WTC11 (cell line): ENCODE results near the gene MAS1L. TPM values are rescaled to one million over a fixed set of nuclear protein-coding genes. Genes with fewer than 3 reads are reported as not detected.

ENCODE experiments used
- ATAC-seq: fragments of 200-7000 bp; cut with Tn5 transposase; 2 replicates; pipeline ENCODE4 v1.10.0; 2021; ENCODE audit warnings: mild to moderate bottlenecking, moderate library complexity
- CTCF ChIA-PET: fragments of 300-600 bp; sonication (Branson Sonifier 250); formaldehyde crosslinking; loops from one replicate; lab custom pipeline; 2021; ENCODE audit warnings: antibody characterized with exemption; lab: Charles Lee
- POLR2A ChIA-PET: fragments of 350-600 bp; sonication (Branson Sonifier 250); formaldehyde crosslinking; loops from one replicate; lab custom pipeline; 2021; ENCODE audit warnings: antibody characterized with exemption; lab: Charles Lee
- DNase-seq: peaks from one replicate; pipeline ENCODE4 v3.0.0; 2021; ENCODE audit warnings: low spot score
- H3K27ac Mint-ChIP-seq: 2 replicates; pipeline ENCODE4 v1.8.0; 2021; ENCODE audit warnings: mixed read lengths
- H3K27me3 Mint-ChIP-seq: 2 replicates; pipeline ENCODE4 v1.8.0; 2021; ENCODE audit warnings: low read depth, mild to moderate bottlenecking, moderate library complexity, mixed read lengths
- H3K36me3 Mint-ChIP-seq: 2 replicates; pipeline ENCODE4 v1.8.0; 2021; ENCODE audit warnings: mixed read lengths
- H3K4me1 Mint-ChIP-seq: 2 replicates; pipeline ENCODE4 v1.8.0; 2022; ENCODE audit warnings: mixed read lengths
- H3K4me3 Mint-ChIP-seq: 2 replicates; pipeline ENCODE4 v1.8.0; 2021; ENCODE audit warnings: mild to moderate bottlenecking, moderate library complexity, mixed read lengths
- H3K9me3 Mint-ChIP-seq: 2 replicates; pipeline ENCODE4 v1.8.0; 2021; ENCODE audit warnings: mixed read lengths
- AFF4 ChIP-seq: sonication (generic); formaldehyde crosslinking; IDR thresholded peaks from 2 replicates; pipeline ENCODE4 v1.8.1; 2023; ENCODE audit warnings: mild to moderate bottlenecking, missing genetic modification reagents, borderline replicate concordance
- ATF2 ChIP-seq: sonication (generic); formaldehyde crosslinking; IDR thresholded peaks from 2 replicates; pipeline ENCODE4 v1.8.1; 2022; ENCODE audit warnings: low read depth, missing genetic modification reagents, borderline replicate concordance
- ESRRA ChIP-seq: sonication (generic); formaldehyde crosslinking; IDR thresholded peaks from 2 replicates; pipeline ENCODE4 v1.8.1; 2022; ENCODE audit warnings: mild to moderate bottlenecking, missing genetic modification reagents, borderline replicate concordance
- FOXP1 ChIP-seq: sonication (generic); formaldehyde crosslinking; IDR thresholded peaks from 2 replicates; pipeline ENCODE4 v1.8.0; 2022; ENCODE audit warnings: missing genetic modification reagents, mild to moderate bottlenecking, moderate library complexity, borderline replicate concordance
- JAZF1 ChIP-seq: fragments of 250-450 bp; sonication (Bioruptor Pico); IDR thresholded peaks from 2 replicates; pipeline ENCODE4 v1.9.0; 2021; ENCODE audit warnings: moderate library complexity, mild to moderate bottlenecking, inconsistent platforms
- NFYB ChIP-seq: sonication (generic); formaldehyde crosslinking; conservative IDR thresholded peaks from 2 replicates; pipeline ENCODE4 v1.8.0; 2022; ENCODE audit warnings: low read depth, missing genetic modification reagents
- PRDM15 ChIP-seq: sonication (generic); formaldehyde crosslinking; IDR thresholded peaks from 2 replicates; pipeline ENCODE4 v1.8.0; 2022; ENCODE audit warnings: missing genetic modification reagents
- ZNF281 ChIP-seq: sonication (generic); formaldehyde crosslinking; IDR thresholded peaks from 2 replicates; pipeline ENCODE4 v1.8.0; 2023; ENCODE audit warnings: mild to moderate bottlenecking, missing genetic modification reagents
- ZNF416 ChIP-seq: fragments of 250-450 bp; sonication (Bioruptor Pico); IDR thresholded peaks from 2 replicates; pipeline ENCODE4 v1.9.0; 2021; ENCODE audit warnings: mild to moderate bottlenecking, inconsistent platforms
- ZNF671 ChIP-seq: fragments of 250-450 bp; sonication (Bioruptor Pico); IDR thresholded peaks from 2 replicates; pipeline ENCODE4 v1.8.0; 2021; ENCODE audit warnings: mild to moderate bottlenecking
- total RNA-seq: library from RNA; stranded (reverse); gene quantifications from 3 replicates; pipeline ENCODE4 v1.2.3, GENCODE V29; 2021
- TF ChIP-seq, protein P1 (sequence below): sonication (generic); formaldehyde crosslinking; IDR thresholded peaks from 2 replicates; pipeline ENCODE4 v1.8.1; 2022; ENCODE audit warnings: mild to moderate bottlenecking, missing genetic modification reagents, moderate library complexity, borderline replicate concordance
- TF ChIP-seq, protein P2 (sequence below): sonication (generic); formaldehyde crosslinking; conservative IDR thresholded peaks from 2 replicates; pipeline ENCODE4 v1.8.1; 2023; ENCODE audit warnings: mild to moderate bottlenecking, low read depth, missing genetic modification reagents, moderate library complexity

Gene MAS1L
- total RNA-seq, 1 experiment from 2014 or later = not detected

- H3K36me3 Mint-ChIP-seq = no peaks in the 10 kb centered on the region
Observed at GRCh38 chr6:29510746-29511300, 23.1 kb upstream of the MAS1L start.

More at GRCh38 chr6:29510746-29511300, 23.1 kb upstream of the MAS1L start:
- peaks cover 4% of the 10 kb centered on the region; the same call in 1 of the 2 replicates for H3K27me3 Mint-ChIP-seq
- no peak overlapping the region for H3K27ac Mint-ChIP-seq
- peaks cover 10% of the 10 kb centered on the region for H3K4me1 Mint-ChIP-seq
- CTCF ChIA-PET = no interaction called here
- ATAC-seq (no peak), DNase-seq (no peak)
- H3K4me3 Mint-ChIP-seq = no peak overlapping the region
- peaks cover 14% of the 10 kb centered on the region for H3K9me3 Mint-ChIP-seq
- POLR2A ChIA-PET = no interaction called here
- TF ChIP-seq AFF4 (no peak), ZNF281 (no peak), ZNF671 (CRISPR knock-in tag) (no peak), JAZF1 (CRISPR knock-in tag) (no peak), ATF2 (no peak), ZNF416 (no peak), FOXP1 (CRISPR knock-in tag) (no peak), PRDM15 (CRISPR knock-in tag) (no peak), ESRRA (CRISPR knock-in tag) (no peak), NFYB (CRISPR knock-in tag) (no peak)
- TF ChIP-seq, protein P1, sequence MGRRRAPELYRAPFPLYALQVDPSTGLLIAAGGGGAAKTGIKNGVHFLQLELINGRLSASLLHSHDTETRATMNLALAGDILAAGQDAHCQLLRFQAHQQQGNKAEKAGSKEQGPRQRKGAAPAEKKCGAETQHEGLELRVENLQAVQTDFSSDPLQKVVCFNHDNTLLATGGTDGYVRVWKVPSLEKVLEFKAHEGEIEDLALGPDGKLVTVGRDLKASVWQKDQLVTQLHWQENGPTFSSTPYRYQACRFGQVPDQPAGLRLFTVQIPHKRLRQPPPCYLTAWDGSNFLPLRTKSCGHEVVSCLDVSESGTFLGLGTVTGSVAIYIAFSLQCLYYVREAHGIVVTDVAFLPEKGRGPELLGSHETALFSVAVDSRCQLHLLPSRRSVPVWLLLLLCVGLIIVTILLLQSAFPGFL (CRISPR knock-in tag) = no peak
- TF ChIP-seq, protein P2, sequence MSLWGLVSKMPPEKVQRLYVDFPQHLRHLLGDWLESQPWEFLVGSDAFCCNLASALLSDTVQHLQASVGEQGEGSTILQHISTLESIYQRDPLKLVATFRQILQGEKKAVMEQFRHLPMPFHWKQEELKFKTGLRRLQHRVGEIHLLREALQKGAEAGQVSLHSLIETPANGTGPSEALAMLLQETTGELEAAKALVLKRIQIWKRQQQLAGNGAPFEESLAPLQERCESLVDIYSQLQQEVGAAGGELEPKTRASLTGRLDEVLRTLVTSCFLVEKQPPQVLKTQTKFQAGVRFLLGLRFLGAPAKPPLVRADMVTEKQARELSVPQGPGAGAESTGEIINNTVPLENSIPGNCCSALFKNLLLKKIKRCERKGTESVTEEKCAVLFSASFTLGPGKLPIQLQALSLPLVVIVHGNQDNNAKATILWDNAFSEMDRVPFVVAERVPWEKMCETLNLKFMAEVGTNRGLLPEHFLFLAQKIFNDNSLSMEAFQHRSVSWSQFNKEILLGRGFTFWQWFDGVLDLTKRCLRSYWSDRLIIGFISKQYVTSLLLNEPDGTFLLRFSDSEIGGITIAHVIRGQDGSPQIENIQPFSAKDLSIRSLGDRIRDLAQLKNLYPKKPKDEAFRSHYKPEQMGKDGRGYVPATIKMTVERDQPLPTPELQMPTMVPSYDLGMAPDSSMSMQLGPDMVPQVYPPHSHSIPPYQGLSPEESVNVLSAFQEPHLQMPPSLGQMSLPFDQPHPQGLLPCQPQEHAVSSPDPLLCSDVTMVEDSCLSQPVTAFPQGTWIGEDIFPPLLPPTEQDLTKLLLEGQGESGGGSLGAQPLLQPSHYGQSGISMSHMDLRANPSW (CRISPR knock-in tag) = no peak
